SJCRH30 (cell line): ENCODE measurements around the gene STAC. TPM values are rescaled to one million over a fixed set of nuclear protein-coding genes. Genes with fewer than 3 reads are reported as not detected.

Experiments
- DNase-seq, 2 experiments: peaks; one replicate each; pipeline ENCODE4 v3.0.0-alpha.2; 2015 to 2020
- H3K27ac ChIP-seq: fragments of 250-450 bp; sonication (Bioruptor Pico); 2 replicates; pipeline ENCODE4 v1.5.1; 2020; ENCODE audit warnings: mild to moderate bottlenecking, moderate library complexity
- H3K27me3 ChIP-seq: fragments of 250-450 bp; sonication (Bioruptor Pico); 2 replicates; pipeline ENCODE4 v1.5.1; 2020; ENCODE audit warnings: mild to moderate bottlenecking, moderate library complexity
- H3K36me3 ChIP-seq: fragments of 250-450 bp; sonication (Bioruptor Pico); 2 replicates; pipeline ENCODE4 v1.5.1; 2020; ENCODE audit warnings: mild to moderate bottlenecking, moderate library complexity
- H3K4me1 ChIP-seq: fragments of 250-450 bp; sonication (Bioruptor Pico); 2 replicates; pipeline ENCODE4 v1.5.1; 2020; ENCODE audit warnings: mild to moderate bottlenecking, moderate library complexity
- H3K4me3 ChIP-seq: fragments of 250-450 bp; sonication (Bioruptor Pico); 2 replicates; pipeline ENCODE4 v1.5.1; 2020; ENCODE audit warnings: mild to moderate bottlenecking, moderate library complexity
- H3K9me3 ChIP-seq: fragments of 250-450 bp; sonication (Bioruptor Pico); replicated peaks from 2 replicates; pipeline ENCODE4 v1.5.1; 2020; ENCODE audit warnings: mild to moderate bottlenecking, moderate library complexity
- total RNA-seq: library from RNA; depleted of rRNA; stranded (reverse); fragments of >200 nt; shearing (Covaris generic); gene quantifications from 2 replicates; pipeline ENCODE4 v1.2.3, GENCODE V29; 2014

STAC gene
- total RNA-seq, 1 experiment from 2014 or later, result not detected

GRCh38 chr3:36397841-36398240, 17.5 kb downstream of the STAC start:
- Histone ChIP-seq H3K27me3 (no peaks in the 10 kb centered on the region), H3K27ac (no peak overlapping the region), H3K4me1 (no peaks in the 10 kb centered on the region), H3K36me3 (no peaks in the 10 kb centered on the region), H3K4me3 (no peak overlapping the region), H3K9me3 (no peaks in the 10 kb centered on the region)
- no peak for DNase-seq

DNA sequence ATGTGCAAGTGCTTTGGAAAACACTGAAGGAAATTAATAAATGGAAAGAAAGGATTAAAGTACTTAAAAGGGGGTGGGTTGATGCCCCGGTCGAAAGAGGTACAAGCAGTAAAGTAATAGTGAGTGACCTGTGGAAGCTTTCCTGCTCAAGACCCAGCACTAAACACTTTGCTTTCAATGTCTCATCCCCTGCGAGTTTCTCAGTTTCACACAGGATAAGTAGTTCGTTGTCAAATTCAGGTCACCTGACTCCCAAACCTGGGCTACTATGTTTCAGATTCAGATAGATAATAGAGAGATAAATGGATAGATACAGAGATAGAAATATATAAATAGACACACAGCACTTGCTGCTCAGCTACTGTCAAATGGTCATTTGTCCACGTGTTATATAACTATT, 19.6 kb downstream of the STAC start:
- no peaks in the 10 kb centered on the region for H3K36me3 ChIP-seq
- DNase-seq, result no peak
- no peak overlapping the region for H3K27ac ChIP-seq
- no peaks in the 10 kb centered on the region for H3K9me3 ChIP-seq
- H3K27me3 ChIP-seq, result no peaks in the 10 kb centered on the region
- H3K4me1 ChIP-seq, result no peaks in the 10 kb centered on the region
- no peak overlapping the region for H3K4me3 ChIP-seq

GRCh38 chr3:36401056-36401455, 20.8 kb downstream of the STAC start:
- H3K4me3 ChIP-seq, result no peak overlapping the region
- H3K27me3 ChIP-seq, result no peaks in the 10 kb centered on the region
- DNase-seq, result no peak
- H3K4me1 ChIP-seq, result no peaks in the 10 kb centered on the region
- H3K27ac ChIP-seq, result no peak overlapping the region
- no peaks in the 10 kb centered on the region for H3K9me3 ChIP-seq
- no peaks in the 10 kb centered on the region for H3K36me3 ChIP-seq

DNA sequence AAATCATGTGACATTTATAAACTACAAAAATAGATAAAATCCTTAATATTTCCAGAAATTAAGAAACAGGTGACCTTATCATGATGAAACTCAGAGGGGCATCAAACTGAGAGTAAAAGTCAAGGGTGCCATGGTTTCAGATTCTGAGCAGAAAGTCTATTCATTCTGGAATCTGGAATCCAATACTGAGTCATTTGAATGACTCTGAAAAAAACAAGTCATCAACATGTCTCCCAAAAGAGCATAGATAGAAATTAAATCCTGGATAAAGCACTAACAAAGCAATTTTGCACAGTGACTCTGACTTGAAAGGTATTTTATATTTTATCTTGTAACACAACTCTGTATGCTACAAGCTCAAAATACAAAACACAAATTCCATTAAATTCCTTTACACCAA, 23.4 kb downstream of the STAC start:
- H3K27me3 ChIP-seq, result no peaks in the 10 kb centered on the region
- H3K9me3 ChIP-seq, result no peaks in the 10 kb centered on the region
- H3K4me1 ChIP-seq, result no peaks in the 10 kb centered on the region
- no peaks in the 10 kb centered on the region for H3K36me3 ChIP-seq
- DNase-seq, result no peak
- no peak overlapping the region for H3K4me3 ChIP-seq
- H3K27ac ChIP-seq, result no peak overlapping the region

- Histone ChIP-seq H3K4me1 (no peaks in the 10 kb centered on the region), H3K4me3 (no peak overlapping the region), H3K27me3 (no peaks in the 10 kb centered on the region), H3K36me3 (no peaks in the 10 kb centered on the region), H3K27ac (no peak overlapping the region), H3K9me3 (no peaks in the 10 kb centered on the region)
- no peak for DNase-seq
Observed at GRCh38 chr3:36405190-36405589, 24.9 kb downstream of the STAC start.

- H3K36me3 ChIP-seq, result no peaks in the 10 kb centered on the region
- H3K4me1 ChIP-seq, result no peaks in the 10 kb centered on the region
- no peak for DNase-seq
- H3K9me3 ChIP-seq, result no peaks in the 10 kb centered on the region
- H3K4me3 ChIP-seq, result no peak overlapping the region
- no peaks in the 10 kb centered on the region for H3K27me3 ChIP-seq
- H3K27ac ChIP-seq, result no peak overlapping the region
Observed at GRCh38 chr3:36408146-36408545, 27.8 kb downstream of the STAC start.

- Histone ChIP-seq H3K4me3 (no peak overlapping the region), H3K27ac (no peak overlapping the region), H3K27me3 (no peaks in the 10 kb centered on the region), H3K9me3 (no peaks in the 10 kb centered on the region), H3K4me1 (no peaks in the 10 kb centered on the region), H3K36me3 (no peaks in the 10 kb centered on the region)
- DNase-seq, result no peak
Observed at GRCh38 chr3:36409862-36410261, 29.6 kb downstream of the STAC start.

DNA sequence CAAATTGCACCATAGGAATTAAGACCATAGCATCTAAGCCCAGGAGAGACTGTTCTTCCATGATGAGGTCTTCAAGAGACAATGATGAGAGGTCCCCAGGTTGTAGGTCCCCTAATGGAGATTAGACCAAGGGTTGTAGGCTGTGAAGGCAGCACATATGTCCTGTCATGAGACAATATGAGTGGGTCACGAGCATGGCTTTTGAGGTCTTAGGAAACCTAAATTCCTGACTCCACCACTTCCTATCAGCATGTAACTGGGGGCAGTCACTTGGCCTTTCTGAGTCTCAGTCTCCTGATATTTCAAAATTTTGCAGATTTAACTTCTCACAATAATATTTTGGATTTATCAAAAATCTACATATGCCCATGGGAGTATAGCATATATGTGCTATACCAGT, 31.3 kb downstream of the STAC start:
- H3K9me3 ChIP-seq, result no peaks in the 10 kb centered on the region
- no peaks in the 10 kb centered on the region for H3K4me1 ChIP-seq
- DNase-seq, result no peak
- H3K36me3 ChIP-seq, result no peaks in the 10 kb centered on the region
- H3K27ac ChIP-seq, result no peak overlapping the region
- no peak overlapping the region for H3K4me3 ChIP-seq
- H3K27me3 ChIP-seq, result no peaks in the 10 kb centered on the region

DNA sequence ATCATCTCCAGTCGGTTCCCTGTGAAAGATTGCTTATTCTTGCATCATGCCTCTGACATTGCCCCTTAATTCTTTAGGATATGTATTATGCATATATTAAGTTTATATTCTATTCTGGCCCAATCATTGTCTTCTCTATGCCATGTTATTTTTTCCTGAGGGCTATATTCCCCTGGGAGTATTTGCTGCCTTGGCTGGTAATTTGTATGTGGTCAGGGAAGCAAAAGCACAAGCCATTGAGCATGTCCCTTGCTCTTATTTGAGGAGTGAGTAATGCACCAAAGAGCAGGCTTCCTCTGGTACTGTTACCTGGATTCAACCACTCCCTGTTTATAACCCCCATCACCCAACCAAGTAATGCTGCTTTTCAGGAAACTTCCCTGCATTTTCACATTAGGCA, 36.3 kb downstream of the STAC start:
- DNase-seq, result no peak
- no peak overlapping the region for H3K4me3 ChIP-seq
- no peaks in the 10 kb centered on the region for H3K9me3 ChIP-seq
- no peaks in the 10 kb centered on the region for H3K4me1 ChIP-seq
- H3K27me3 ChIP-seq, result no peaks in the 10 kb centered on the region
- no peak overlapping the region for H3K27ac ChIP-seq
- H3K36me3 ChIP-seq, result no peaks in the 10 kb centered on the region

DNA sequence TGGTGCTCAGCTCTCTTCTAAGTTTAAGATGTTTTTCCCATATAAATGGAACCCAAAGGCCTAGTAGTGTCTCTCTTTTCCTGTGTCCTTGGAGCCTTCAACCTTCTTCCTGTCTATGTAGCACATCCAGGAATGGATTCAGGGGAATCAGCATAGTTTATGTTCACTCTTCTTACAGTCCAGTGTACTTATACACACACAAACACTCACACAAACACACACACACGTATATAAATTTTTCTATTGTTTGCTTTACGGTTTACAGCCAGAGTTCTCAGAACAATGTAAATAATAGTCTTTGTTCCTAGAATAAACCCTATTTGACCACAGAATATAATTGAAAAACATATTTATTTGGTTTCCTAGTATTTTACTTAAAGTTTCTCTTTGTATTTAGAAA, 36.9 kb downstream of the STAC start:
- H3K36me3 ChIP-seq, result no peaks in the 10 kb centered on the region
- no peaks in the 10 kb centered on the region for H3K27me3 ChIP-seq
- no peaks in the 10 kb centered on the region for H3K9me3 ChIP-seq
- H3K4me1 ChIP-seq, result no peaks in the 10 kb centered on the region
- no peak overlapping the region for H3K27ac ChIP-seq
- no peak for DNase-seq
- no peak overlapping the region for H3K4me3 ChIP-seq

- Histone ChIP-seq H3K4me1 (no peaks in the 10 kb centered on the region), H3K27ac (no peak overlapping the region), H3K36me3 (no peaks in the 10 kb centered on the region), H3K27me3 (no peaks in the 10 kb centered on the region), H3K4me3 (no peak overlapping the region), H3K9me3 (no peaks in the 10 kb centered on the region)
- no peak for DNase-seq
Observed at GRCh38 chr3:36418296-36418695, 38.0 kb downstream of the STAC start.

- Histone ChIP-seq H3K27me3 (no peaks in the 10 kb centered on the region), H3K27ac (no peak overlapping the region), H3K9me3 (no peaks in the 10 kb centered on the region), H3K4me3 (no peak overlapping the region), H3K36me3 (no peaks in the 10 kb centered on the region), H3K4me1 (no peaks in the 10 kb centered on the region)
- DNase-seq, result no peak
Observed at GRCh38 chr3:36428445-36428844, 48.1 kb downstream of the STAC start.

DNA sequence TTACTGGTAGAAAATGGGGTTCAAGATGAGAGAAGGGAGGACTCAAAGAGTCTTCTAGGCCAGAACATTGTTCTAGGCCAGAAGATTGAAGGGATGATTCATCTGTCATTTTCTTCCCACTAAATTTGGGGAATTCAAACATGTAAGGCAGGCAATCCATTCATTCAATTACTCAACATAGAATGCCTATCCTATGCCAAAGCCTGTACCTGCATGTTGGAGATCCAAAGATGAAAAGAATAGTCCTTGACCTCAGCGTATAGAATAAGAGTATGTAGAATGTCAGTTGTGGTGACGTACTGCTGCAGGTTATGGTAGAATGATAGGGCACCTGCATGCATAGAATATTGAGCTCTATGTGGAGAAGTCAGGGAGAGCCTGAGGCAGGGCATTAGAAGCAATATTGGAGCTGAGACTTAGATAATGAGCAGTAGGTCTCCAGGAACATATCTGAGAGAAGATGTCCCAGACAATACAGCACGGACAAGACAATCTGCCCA, 49.7 kb downstream of the STAC start:
- H3K4me1 ChIP-seq, result no peaks in the 10 kb centered on the region
- DNase-seq, result no peak

DNA sequence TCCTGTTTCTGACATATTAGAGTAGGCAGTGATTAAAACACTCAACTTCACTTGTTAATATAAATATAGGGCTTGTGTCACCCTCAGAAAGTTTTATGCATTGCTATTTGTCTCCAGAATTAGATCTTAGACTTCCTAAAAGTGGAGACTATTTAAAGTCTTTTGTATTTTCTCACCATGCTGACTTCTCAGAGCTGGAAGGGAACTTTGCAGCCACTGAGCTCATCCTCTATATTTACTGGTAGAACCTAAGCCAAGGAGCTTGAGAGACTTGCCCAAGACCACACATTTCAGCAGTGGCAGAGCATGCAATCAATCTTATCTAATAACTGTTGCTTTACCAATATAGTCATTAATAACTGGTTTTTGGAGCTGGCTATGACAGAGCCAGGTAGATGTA, 53.2 kb downstream of the STAC start:
- H3K4me3 ChIP-seq, result no peak overlapping the region
- no peak overlapping the region for H3K27ac ChIP-seq
- H3K36me3 ChIP-seq, result no peaks in the 10 kb centered on the region
- H3K4me1 ChIP-seq, result no peaks in the 10 kb centered on the region
- H3K27me3 ChIP-seq, result no peaks in the 10 kb centered on the region
- no peak for DNase-seq
- no peaks in the 10 kb centered on the region for H3K9me3 ChIP-seq

More for the DNA sequence above, 49.7 kb downstream of the STAC start:
- H3K27ac ChIP-seq, result no peak overlapping the region
- H3K9me3 ChIP-seq, result no peaks in the 10 kb centered on the region
- H3K4me3 ChIP-seq, result no peak overlapping the region
- no peaks in the 10 kb centered on the region for H3K36me3 ChIP-seq
- H3K27me3 ChIP-seq, result no peaks in the 10 kb centered on the region

- DNase-seq, result no peak
- Histone ChIP-seq H3K27me3 (no peaks in the 10 kb centered on the region), H3K4me1 (no peaks in the 10 kb centered on the region), H3K36me3 (no peaks in the 10 kb centered on the region), H3K4me3 (no peak overlapping the region), H3K27ac (no peak overlapping the region), H3K9me3 (no peaks in the 10 kb centered on the region)
Observed at GRCh38 chr3:36434687-36435426, 54.6 kb downstream of the STAC start.

DNA sequence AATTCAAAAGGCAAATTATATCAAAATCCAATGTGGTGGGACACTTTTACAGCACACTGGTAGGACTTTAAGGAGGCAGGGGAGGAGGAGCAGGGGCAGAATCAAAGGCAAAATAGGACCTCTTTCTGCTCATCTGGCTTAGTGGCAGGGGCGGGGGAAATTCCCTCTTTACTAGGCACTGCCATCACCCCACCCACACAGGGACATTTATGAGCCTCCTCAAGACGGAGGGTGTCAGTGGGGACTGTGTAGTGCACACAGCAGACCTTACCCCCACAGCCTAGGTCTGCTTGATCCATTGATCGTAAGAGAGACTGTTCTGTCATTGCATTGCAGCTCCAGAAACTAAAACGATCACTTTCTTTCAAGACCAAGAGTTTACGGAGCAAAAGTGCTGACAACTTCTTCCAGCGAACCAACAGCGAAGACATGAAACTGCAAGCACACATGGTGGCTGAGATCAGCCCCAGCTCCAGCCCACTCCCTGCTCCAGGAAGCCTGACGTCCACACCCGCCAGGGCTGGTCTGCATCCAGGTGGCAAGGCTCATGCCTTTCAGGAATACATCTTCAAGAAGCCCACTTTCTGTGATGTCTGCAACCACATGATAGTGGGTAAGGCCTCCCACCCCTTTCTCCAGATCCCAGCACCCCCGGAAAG, 62.9 kb downstream of the STAC start:
- H3K36me3 ChIP-seq, result no peaks in the 10 kb centered on the region
- H3K27ac ChIP-seq, result no peak overlapping the region
- no peak overlapping the region for H3K4me3 ChIP-seq
- H3K4me1 ChIP-seq, result no peaks in the 10 kb centered on the region
- no peak for DNase-seq
- no peaks in the 10 kb centered on the region for H3K9me3 ChIP-seq
- no peaks in the 10 kb centered on the region for H3K27me3 ChIP-seq
